GM23338 (cell line): Measurements from ENCODE around the gene POM121L12. TPM values are rescaled to one million over a fixed set of nuclear protein-coding genes. Genes with fewer than 3 reads are reported as not detected.

Experiments used
- ATAC-seq: fragments of 200-7000 bp; cut with Tn5 transposase; 3 replicates; pipeline ENCODE4 v1.9.1; 2020
- DNase-seq: peaks from one replicate; pipeline ENCODE4 v3.0.0-alpha.2; 2015; ENCODE audit warnings: low spot score
- H2AFZ ChIP-seq: fragments of 200-600 bp; sonication (generic); 2 replicates; pipeline ENCODE4 v1.8.0; 2016; ENCODE audit warnings: antibody characterized with exemption, mild to moderate bottlenecking, moderate library complexity
- H3F3A ChIP-seq: fragments of 200-600 bp; sonication (generic); replicated peaks from 2 replicates; pipeline ENCODE4 v1.8.0; 2017; ENCODE audit warnings: antibody characterized with exemption, mixed run types, low read depth
- H3K27ac ChIP-seq: fragments of 200-600 bp; sonication (generic); 2 replicates; pipeline ENCODE4 v1.6.1; 2016; ENCODE audit warnings: low read depth
- H3K27me3 ChIP-seq: fragments of 200-600 bp; sonication (generic); 2 replicates; pipeline ENCODE4 v1.8.0; 2016; ENCODE audit warnings: mild to moderate bottlenecking, mixed run types, moderate library complexity; ENCODE audit not compliant: insufficient read depth
- H3K36me3 ChIP-seq: fragments of 200-600 bp; sonication (generic); 2 replicates; pipeline ENCODE4 v1.8.0; 2016; ENCODE audit warnings: mild to moderate bottlenecking; ENCODE audit not compliant: insufficient read depth
- H3K4me1 ChIP-seq: fragments of 200-600 bp; sonication (generic); 2 replicates; pipeline ENCODE4 v1.8.0; 2016; ENCODE audit warnings: mild to moderate bottlenecking, moderate library complexity; ENCODE audit not compliant: insufficient read depth
- H3K4me2 ChIP-seq: fragments of 200-600 bp; sonication (generic); 2 replicates; pipeline ENCODE4 v1.7.1; 2017; ENCODE audit warnings: mixed run types
- H3K4me3 ChIP-seq: fragments of 200-600 bp; sonication (generic); 2 replicates; pipeline ENCODE4 v1.6.1; 2016; ENCODE audit warnings: mixed run types
- H3K79me2 ChIP-seq: fragments of 200-600 bp; sonication (generic); replicated peaks from 2 replicates; pipeline ENCODE4 v1.8.0; 2017; ENCODE audit warnings: mild to moderate bottlenecking; ENCODE audit not compliant: insufficient read depth
- H3K9me2 ChIP-seq: fragments of 200-600 bp; sonication (generic); 2 replicates; pipeline ENCODE4 v1.8.0; 2017; ENCODE audit not compliant: insufficient read depth
- H4K20me1 ChIP-seq: fragments of 200-600 bp; sonication (generic); replicated peaks from 2 replicates; pipeline ENCODE4 v1.8.0; 2017; ENCODE audit warnings: mild to moderate bottlenecking; ENCODE audit not compliant: insufficient read depth
- H3K27ac Mint-ChIP-seq: 2 replicates; pipeline ENCODE4 v1.8.0; 2020; ENCODE audit warnings: inconsistent platforms, mild to moderate bottlenecking, moderate library complexity, mixed read lengths
- H3K27me3 Mint-ChIP-seq: 3 replicates; pipeline ENCODE4 v1.8.0; 2022; ENCODE audit warnings: low read depth, mild to moderate bottlenecking, moderate library complexity, mixed read lengths, inconsistent platforms; ENCODE audit not compliant: insufficient read depth, poor library complexity
- H3K36me3 Mint-ChIP-seq: 3 replicates; pipeline ENCODE4 v1.8.0; 2021; ENCODE audit warnings: low read depth, mild to moderate bottlenecking, inconsistent platforms, moderate library complexity, mixed read lengths
- H3K4me1 Mint-ChIP-seq: 3 replicates; pipeline ENCODE4 v1.8.0; 2020; ENCODE audit warnings: mild to moderate bottlenecking, inconsistent platforms, mixed read lengths
- H3K4me3 Mint-ChIP-seq: 3 replicates; pipeline ENCODE4 v1.8.0; 2021; ENCODE audit warnings: moderate library complexity, mild to moderate bottlenecking, inconsistent platforms, mixed read lengths
- H3K9me3 Mint-ChIP-seq: 3 replicates; pipeline ENCODE4 v1.8.0; 2020; ENCODE audit warnings: moderate library complexity, mild to moderate bottlenecking, inconsistent platforms, mixed read lengths
- CREB1 ChIP-seq: fragments of 250-450 bp; sonication (Bioruptor Pico); IDR thresholded peaks from 2 replicates; pipeline ENCODE4 v1.5.0; 2020; ENCODE audit warnings: low read depth, mild to moderate bottlenecking, moderate library complexity
- EZH2 ChIP-seq: fragments of 200-600 bp; sonication (generic); IDR thresholded peaks from one replicate; pipeline ENCODE4 v1.8.0; 2017; ENCODE audit warnings: antibody characterized with exemption, mild to moderate bottlenecking, low read depth; ENCODE audit not compliant: unreplicated experiment
- EZH2phosphoT487 ChIP-seq: fragments of 200-600 bp; sonication (generic); IDR thresholded peaks from one replicate; pipeline ENCODE4 v1.8.1; 2018; ENCODE audit warnings: antibody characterized with exemption; ENCODE audit not compliant: unreplicated experiment
- JUNB ChIP-seq: IDR thresholded peaks from one replicate; pipeline ENCODE4 v1.6.1; 2016; ENCODE audit warnings: antibody characterized with exemption; ENCODE audit not compliant: unreplicated experiment
- NANOG ChIP-seq: IDR thresholded peaks from 2 replicates; pipeline ENCODE4 v1.6.1; 2016; ENCODE audit warnings: antibody characterized with exemption, borderline replicate concordance
- POLR2AphosphoS5 ChIP-seq: IDR thresholded peaks from 2 replicates; pipeline ENCODE4 v1.6.1; 2016; ENCODE audit warnings: antibody characterized with exemption, low read depth
- STAT1 ChIP-seq: IDR thresholded peaks from one replicate; pipeline ENCODE4 v1.6.1; 2016; ENCODE audit warnings: antibody characterized with exemption; ENCODE audit not compliant: unreplicated experiment
- ZNF114 ChIP-seq: fragments of 250-450 bp; sonication (Bioruptor Pico); IDR thresholded peaks from 2 replicates; pipeline ENCODE4 v1.5.0; 2020; ENCODE audit warnings: mild to moderate bottlenecking, moderate library complexity
- ZNF331 ChIP-seq: fragments of 250-450 bp; sonication (Bioruptor Pico); IDR thresholded peaks from 2 replicates; pipeline ENCODE4 v1.5.0; 2020; ENCODE audit warnings: low read depth, mild to moderate bottlenecking, moderate library complexity
- polyA plus RNA-seq: library from polyadenylated mRNA; unstranded; fragments of >200 nt; fragmentation: Nextera tagmentation; extraction: Ambion mirVana; gene quantifications from 2 replicates; pipeline ENCODE4 v1.2.1, GENCODE V29; 2016
- total RNA-seq: library from RNA; depleted of rRNA; stranded (reverse); fragments of >200 nt; shearing (Covaris generic); gene quantifications from 2 replicates; pipeline ENCODE4 v1.2.3, GENCODE V29; 2014
- TF ChIP-seq, protein P1 (sequence below): IDR thresholded peaks from 2 replicates; pipeline ENCODE4 v1.6.1; 2016; ENCODE audit warnings: antibody characterized with exemption
- TF ChIP-seq, protein P2 (sequence below): IDR thresholded peaks from one replicate; pipeline ENCODE4 v1.6.1; 2018; ENCODE audit warnings: antibody characterized with exemption; ENCODE audit not compliant: unreplicated experiment
- TF ChIP-seq, protein P3 (sequence below), 2 experiments: fragments of 200-600 bp in 1 of 2; sonication (generic) in 1 of 2; conservative IDR thresholded peaks; 2 replicates each; pipeline versions ENCODE4 v1.5.1 to v1.6.1; 2016 to 2017; ENCODE audit warnings: antibody characterized with exemption in 2 of 2, low read depth in 2 of 2, mild to moderate bottlenecking in 2 of 2, moderate library complexity in 1 of 2
- TF ChIP-seq, protein P4 (sequence below): fragments of 250-450 bp; sonication (Bioruptor Pico); IDR thresholded peaks from 2 replicates; pipeline ENCODE4 v1.5.0; 2020; ENCODE audit warnings: mild to moderate bottlenecking, moderate library complexity

Gene POM121L12
- total and polyA plus RNA-seq, 2 experiments from 2014 or later: not detected

DNA sequence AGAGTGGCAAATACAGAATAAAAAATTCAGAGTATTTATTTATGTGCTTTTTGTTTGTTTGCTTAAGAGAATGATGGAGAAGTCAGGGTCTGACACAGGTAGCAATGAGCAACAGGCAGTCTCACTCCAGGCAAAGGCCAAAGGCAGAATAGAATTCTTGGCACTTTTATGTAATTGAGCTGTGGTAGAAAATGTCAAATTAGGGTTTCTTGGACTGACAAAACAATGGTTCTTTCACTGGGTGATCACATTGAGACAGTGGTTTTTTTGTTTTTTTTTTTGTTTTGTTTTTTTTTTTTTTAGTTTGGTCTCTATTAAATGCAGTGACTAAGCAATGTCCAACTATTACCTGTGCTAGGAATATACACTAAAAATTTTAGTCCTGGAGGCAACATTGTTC, 27.4 kb downstream of the POM121L12 start:
- H3K4me3 Mint-ChIP-seq: no peak overlapping the region
- Histone ChIP-seq H4K20me1 (no peaks in the 10 kb centered on the region), H3K27me3 (no peaks in the 10 kb centered on the region), H2AFZ (no peak overlapping the region), H3K27ac (no peak overlapping the region), H3K9me2 (0 out of 2 replicates have a peak, but pooled peaks cover 10% of the 10 kb centered on the region), H3K4me3 (no peak overlapping the region), H3K4me2 (no peak overlapping the region), H3K36me3 (no peaks in the 10 kb centered on the region; the same call in 1 of the 2 replicates), H3F3A (no peaks in the 10 kb centered on the region), H3K79me2 (no peaks in the 10 kb centered on the region), H3K4me1 (no peaks in the 10 kb centered on the region; the same call in 1 of the 2 replicates)
- peaks cover 5% of the 10 kb centered on the region; the same call in 2 of the 3 replicates for H3K9me3 Mint-ChIP-seq
- no peak overlapping the region for H3K27ac Mint-ChIP-seq
- no peaks in the 10 kb centered on the region for H3K27me3 Mint-ChIP-seq
- H3K36me3 Mint-ChIP-seq: peaks cover 4% of the 10 kb centered on the region; the same call in 1 of the 3 replicates
- ATAC-seq (no peak), DNase-seq (no peak)
- no peaks in the 10 kb centered on the region for H3K4me1 Mint-ChIP-seq
- TF ChIP-seq POLR2AphosphoS5 (no peak), EZH2 (no peak), JUNB (no peak), CREB1 (CRISPR knock-in tag) (no peak), EZH2phosphoT487 (no peak), ZNF114 (CRISPR knock-in tag) (no peak), ZNF331 (CRISPR knock-in tag) (no peak), NANOG (no peak), STAT1 (no peak)
- TF ChIP-seq, protein P1, sequence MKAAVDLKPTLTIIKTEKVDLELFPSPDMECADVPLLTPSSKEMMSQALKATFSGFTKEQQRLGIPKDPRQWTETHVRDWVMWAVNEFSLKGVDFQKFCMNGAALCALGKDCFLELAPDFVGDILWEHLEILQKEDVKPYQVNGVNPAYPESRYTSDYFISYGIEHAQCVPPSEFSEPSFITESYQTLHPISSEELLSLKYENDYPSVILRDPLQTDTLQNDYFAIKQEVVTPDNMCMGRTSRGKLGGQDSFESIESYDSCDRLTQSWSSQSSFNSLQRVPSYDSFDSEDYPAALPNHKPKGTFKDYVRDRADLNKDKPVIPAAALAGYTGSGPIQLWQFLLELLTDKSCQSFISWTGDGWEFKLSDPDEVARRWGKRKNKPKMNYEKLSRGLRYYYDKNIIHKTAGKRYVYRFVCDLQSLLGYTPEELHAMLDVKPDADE: no peak
- TF ChIP-seq, protein P2, sequence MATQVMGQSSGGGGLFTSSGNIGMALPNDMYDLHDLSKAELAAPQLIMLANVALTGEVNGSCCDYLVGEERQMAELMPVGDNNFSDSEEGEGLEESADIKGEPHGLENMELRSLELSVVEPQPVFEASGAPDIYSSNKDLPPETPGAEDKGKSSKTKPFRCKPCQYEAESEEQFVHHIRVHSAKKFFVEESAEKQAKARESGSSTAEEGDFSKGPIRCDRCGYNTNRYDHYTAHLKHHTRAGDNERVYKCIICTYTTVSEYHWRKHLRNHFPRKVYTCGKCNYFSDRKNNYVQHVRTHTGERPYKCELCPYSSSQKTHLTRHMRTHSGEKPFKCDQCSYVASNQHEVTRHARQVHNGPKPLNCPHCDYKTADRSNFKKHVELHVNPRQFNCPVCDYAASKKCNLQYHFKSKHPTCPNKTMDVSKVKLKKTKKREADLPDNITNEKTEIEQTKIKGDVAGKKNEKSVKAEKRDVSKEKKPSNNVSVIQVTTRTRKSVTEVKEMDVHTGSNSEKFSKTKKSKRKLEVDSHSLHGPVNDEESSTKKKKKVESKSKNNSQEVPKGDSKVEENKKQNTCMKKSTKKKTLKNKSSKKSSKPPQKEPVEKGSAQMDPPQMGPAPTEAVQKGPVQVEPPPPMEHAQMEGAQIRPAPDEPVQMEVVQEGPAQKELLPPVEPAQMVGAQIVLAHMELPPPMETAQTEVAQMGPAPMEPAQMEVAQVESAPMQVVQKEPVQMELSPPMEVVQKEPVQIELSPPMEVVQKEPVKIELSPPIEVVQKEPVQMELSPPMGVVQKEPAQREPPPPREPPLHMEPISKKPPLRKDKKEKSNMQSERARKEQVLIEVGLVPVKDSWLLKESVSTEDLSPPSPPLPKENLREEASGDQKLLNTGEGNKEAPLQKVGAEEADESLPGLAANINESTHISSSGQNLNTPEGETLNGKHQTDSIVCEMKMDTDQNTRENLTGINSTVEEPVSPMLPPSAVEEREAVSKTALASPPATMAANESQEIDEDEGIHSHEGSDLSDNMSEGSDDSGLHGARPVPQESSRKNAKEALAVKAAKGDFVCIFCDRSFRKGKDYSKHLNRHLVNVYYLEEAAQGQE: no peak
- TF ChIP-seq, protein P3, sequence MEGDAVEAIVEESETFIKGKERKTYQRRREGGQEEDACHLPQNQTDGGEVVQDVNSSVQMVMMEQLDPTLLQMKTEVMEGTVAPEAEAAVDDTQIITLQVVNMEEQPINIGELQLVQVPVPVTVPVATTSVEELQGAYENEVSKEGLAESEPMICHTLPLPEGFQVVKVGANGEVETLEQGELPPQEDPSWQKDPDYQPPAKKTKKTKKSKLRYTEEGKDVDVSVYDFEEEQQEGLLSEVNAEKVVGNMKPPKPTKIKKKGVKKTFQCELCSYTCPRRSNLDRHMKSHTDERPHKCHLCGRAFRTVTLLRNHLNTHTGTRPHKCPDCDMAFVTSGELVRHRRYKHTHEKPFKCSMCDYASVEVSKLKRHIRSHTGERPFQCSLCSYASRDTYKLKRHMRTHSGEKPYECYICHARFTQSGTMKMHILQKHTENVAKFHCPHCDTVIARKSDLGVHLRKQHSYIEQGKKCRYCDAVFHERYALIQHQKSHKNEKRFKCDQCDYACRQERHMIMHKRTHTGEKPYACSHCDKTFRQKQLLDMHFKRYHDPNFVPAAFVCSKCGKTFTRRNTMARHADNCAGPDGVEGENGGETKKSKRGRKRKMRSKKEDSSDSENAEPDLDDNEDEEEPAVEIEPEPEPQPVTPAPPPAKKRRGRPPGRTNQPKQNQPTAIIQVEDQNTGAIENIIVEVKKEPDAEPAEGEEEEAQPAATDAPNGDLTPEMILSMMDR (conservative IDR thresholded peaks at IDR 0.05; ENCODE audit: low read depth in 2 of 2): no peak
- TF ChIP-seq, protein P4, sequence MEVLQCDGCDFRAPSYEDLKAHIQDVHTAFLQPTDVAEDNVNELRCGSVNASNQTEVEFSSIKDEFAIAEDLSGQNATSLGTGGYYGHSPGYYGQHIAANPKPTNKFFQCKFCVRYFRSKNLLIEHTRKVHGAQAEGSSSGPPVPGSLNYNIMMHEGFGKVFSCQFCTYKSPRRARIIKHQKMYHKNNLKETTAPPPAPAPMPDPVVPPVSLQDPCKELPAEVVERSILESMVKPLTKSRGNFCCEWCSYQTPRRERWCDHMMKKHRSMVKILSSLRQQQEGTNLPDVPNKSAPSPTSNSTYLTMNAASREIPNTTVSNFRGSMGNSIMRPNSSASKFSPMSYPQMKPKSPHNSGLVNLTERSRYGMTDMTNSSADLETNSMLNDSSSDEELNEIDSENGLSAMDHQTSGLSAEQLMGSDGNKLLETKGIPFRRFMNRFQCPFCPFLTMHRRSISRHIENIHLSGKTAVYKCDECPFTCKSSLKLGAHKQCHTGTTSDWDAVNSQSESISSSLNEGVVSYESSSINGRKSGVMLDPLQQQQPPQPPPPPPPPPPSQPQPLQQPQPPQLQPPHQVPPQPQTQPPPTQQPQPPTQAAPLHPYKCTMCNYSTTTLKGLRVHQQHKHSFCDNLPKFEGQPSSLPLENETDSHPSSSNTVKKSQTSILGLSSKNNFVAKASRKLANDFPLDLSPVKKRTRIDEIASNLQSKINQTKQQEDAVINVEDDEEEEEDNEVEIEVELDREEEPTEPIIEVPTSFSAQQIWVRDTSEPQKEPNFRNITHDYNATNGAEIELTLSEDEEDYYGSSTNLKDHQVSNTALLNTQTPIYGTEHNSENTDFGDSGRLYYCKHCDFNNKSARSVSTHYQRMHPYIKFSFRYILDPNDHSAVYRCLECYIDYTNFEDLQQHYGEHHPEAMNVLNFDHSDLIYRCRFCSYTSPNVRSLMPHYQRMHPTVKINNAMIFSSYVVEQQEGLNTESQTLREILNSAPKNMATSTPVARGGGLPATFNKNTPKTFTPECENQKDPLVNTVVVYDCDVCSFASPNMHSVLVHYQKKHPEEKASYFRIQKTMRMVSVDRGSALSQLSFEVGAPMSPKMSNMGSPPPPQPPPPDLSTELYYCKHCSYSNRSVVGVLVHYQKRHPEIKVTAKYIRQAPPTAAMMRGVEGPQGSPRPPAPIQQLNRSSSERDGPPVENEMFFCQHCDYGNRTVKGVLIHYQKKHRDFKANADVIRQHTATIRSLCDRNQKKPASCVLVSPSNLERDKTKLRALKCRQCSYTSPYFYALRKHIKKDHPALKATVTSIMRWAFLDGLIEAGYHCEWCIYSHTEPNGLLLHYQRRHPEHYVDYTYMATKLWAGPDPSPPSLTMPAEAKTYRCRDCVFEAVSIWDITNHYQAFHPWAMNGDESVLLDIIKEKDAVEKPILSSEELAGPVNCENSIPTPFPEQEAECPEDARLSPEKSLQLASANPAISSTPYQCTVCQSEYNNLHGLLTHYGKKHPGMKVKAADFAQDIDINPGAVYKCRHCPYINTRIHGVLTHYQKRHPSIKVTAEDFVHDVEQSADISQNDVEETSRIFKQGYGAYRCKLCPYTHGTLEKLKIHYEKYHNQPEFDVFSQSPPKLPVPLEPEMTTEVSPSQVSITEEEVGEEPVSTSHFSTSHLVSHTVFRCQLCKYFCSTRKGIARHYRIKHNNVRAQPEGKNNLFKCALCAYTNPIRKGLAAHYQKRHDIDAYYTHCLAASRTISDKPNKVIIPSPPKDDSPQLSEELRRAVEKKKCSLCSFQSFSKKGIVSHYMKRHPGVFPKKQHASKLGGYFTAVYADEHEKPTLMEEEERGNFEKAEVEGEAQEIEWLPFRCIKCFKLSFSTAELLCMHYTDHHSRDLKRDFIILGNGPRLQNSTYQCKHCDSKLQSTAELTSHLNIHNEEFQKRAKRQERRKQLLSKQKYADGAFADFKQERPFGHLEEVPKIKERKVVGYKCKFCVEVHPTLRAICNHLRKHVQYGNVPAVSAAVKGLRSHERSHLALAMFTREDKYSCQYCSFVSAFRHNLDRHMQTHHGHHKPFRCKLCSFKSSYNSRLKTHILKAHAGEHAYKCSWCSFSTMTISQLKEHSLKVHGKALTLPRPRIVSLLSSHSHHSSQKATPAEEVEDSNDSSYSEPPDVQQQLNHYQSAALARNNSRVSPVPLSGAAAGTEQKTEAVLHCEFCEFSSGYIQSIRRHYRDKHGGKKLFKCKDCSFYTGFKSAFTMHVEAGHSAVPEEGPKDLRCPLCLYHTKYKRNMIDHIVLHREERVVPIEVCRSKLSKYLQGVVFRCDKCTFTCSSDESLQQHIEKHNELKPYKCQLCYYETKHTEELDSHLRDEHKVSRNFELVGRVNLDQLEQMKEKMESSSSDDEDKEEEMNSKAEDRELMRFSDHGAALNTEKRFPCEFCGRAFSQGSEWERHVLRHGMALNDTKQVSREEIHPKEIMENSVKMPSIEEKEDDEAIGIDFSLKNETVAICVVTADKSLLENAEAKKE (CRISPR knock-in tag): no peak
